HepG2 (cell line): ENCODE measurements around the gene SERTAD4. TPM values are rescaled to one million over a fixed set of nuclear protein-coding genes. Genes with fewer than 3 reads are reported as not detected.

Source experiments
- ATAC-seq: fragments of 200-7000 bp; cut with Tn5 transposase; 3 replicates; pipeline ENCODE4 v1.9.1; 2020; ENCODE audit warnings: mild to moderate bottlenecking, moderate library complexity
- BruUV-seq: library from RNA; stranded (reverse); fragments of 400-500 nt; replicated peaks from 2 replicates; lab custom pipeline; 2021; lab: Mats Ljungman, UMichigan
- CTCF ChIA-PET: fragments of 300-600 bp; formaldehyde crosslinking; extraction: SDS; loops from one replicate; lab custom pipeline; 2021; ENCODE audit warnings: low total read pairs, inconsistent platforms, low intra/inter-chr PET ratio; lab: Yijun Ruan, JAX
- POLR2A ChIA-PET: fragments of 350-600 bp; sonication (Branson Sonifier 250); formaldehyde crosslinking; loops from one replicate; lab custom pipeline; 2020; ENCODE audit warnings: antibody characterized with exemption, inconsistent platforms; lab: Yijun Ruan, JAX
- DNase-seq: peaks from one replicate; pipeline ENCODE4 v3.0.0-alpha.2; 2015; ENCODE audit warnings: low spot score
- FAIRE-seq: peaks from 3 replicates; lab custom pipeline; 2011; peaks lifted over from hg19 to GRCh38; lab: Jason Lieb, UNC
- H2AFZ ChIP-seq: one replicate; pipeline ENCODE4 v1.6.1; 2011; ENCODE audit warnings: low read length, inconsistent platforms
- H3K27ac ChIP-seq: fragments of 300-600 bp; 3 replicates; pipeline ENCODE4 v1.8.0; 2011; ENCODE audit warnings: mixed run types, mild to moderate bottlenecking, mixed read lengths, low read length, inconsistent platforms; ENCODE audit not compliant: insufficient read depth; ENCODE audit errors: extremely low read length
- H3K27me3 ChIP-seq, 2 experiments: fragments of 200-600 bp in 1 of 2; 2 replicates in 1 of 2; 3 replicates in 1 of 2; pipeline versions ENCODE4 v1.6.0 to v1.8.0; 2011; ENCODE audit warnings: low read length in 2 of 2, mild to moderate bottlenecking in 2 of 2, moderate library complexity in 2 of 2, inconsistent platforms in 1 of 2; ENCODE audit not compliant: insufficient read depth in 2 of 2, control insufficient read depth in 1 of 2
- H3K36me3 ChIP-seq, 2 experiments: fragments of 200-600 bp in 1 of 2; replicated peaks in 1 of 2; 2 replicates in 1 of 2; 3 replicates in 1 of 2; pipeline versions ENCODE4 v1.5.1 to v1.8.0; 2011; ENCODE audit warnings: low read length in 2 of 2, inconsistent platforms in 1 of 2; ENCODE audit not compliant: insufficient read depth in 2 of 2, control insufficient read depth in 1 of 2
- H3K4me1 ChIP-seq: 2 replicates; pipeline ENCODE4 v1.5.1; 2012; ENCODE audit warnings: low read length, inconsistent platforms; ENCODE audit not compliant: insufficient read depth
- H3K4me2 ChIP-seq: 2 replicates; pipeline ENCODE4 v1.6.0; 2011; ENCODE audit warnings: low read depth, low read length, inconsistent platforms
- H3K4me3 ChIP-seq, 3 experiments: fragments of 200-600 bp in 1 of 3; sonication (generic), shearing (Covaris generic) in 1 of 3; replicated peaks in 1 of 3; 2 replicates each; pipeline ENCODE4 v1.5.1; 2011 to 2016; ENCODE audit warnings: low read length in 3 of 3, inconsistent platforms in 2 of 3, low read depth in 2 of 3, mild to moderate bottlenecking in 2 of 3, control low read depth in 1 of 3, mixed read lengths in 1 of 3; ENCODE audit not compliant: insufficient read depth in 1 of 3
- H3K79me2 ChIP-seq: one replicate; pipeline ENCODE4 v1.6.1; 2011; ENCODE audit warnings: low read length, inconsistent platforms; ENCODE audit not compliant: insufficient read depth
- H3K9ac ChIP-seq: 2 replicates; pipeline ENCODE4 v1.6.0; 2011; ENCODE audit warnings: mild to moderate bottlenecking, low read depth, low read length, inconsistent platforms; ENCODE audit not compliant: insufficient read depth
- H3K9me3 ChIP-seq: 2 replicates; pipeline ENCODE4 v1.5.1; 2012; ENCODE audit warnings: mild to moderate bottlenecking, low read length
- H4K20me1 ChIP-seq: 2 replicates; pipeline ENCODE4 v1.6.0; 2011; ENCODE audit warnings: inconsistent platforms, mild to moderate bottlenecking, low read length, moderate library complexity; ENCODE audit not compliant: insufficient read depth
- BRCA1 ChIP-seq: sonication (generic); formaldehyde crosslinking; IDR thresholded peaks from 2 replicates; pipeline ENCODE4 v1.4.0; 2020; ENCODE audit warnings: missing genetic modification reagents
- CHD2 ChIP-seq: IDR thresholded peaks from 2 replicates; pipeline ENCODE4 v1.6.1; 2011; ENCODE audit warnings: low read depth, low read length, improper control_type of control experiment
- FOSL1 ChIP-seq: sonication (generic); formaldehyde crosslinking; IDR thresholded peaks from 2 replicates; pipeline ENCODE4 v1.9.0; 2021; ENCODE audit warnings: missing genetic modification reagents, borderline replicate concordance
- MZF1 ChIP-seq: sonication (generic); formaldehyde crosslinking; IDR thresholded peaks from 2 replicates; pipeline ENCODE4 v1.8.1; 2023; ENCODE audit warnings: mild to moderate bottlenecking, missing genetic modification reagents, borderline replicate concordance
- NBN ChIP-seq: fragments of 450-650 bp; conservative IDR thresholded peaks from 2 replicates; pipeline ENCODE4 v1.6.1; 2017
- NR1H2 ChIP-seq: sonication (generic); formaldehyde crosslinking; IDR thresholded peaks from 2 replicates; pipeline ENCODE4 v1.8.1; 2022; ENCODE audit warnings: low read depth, missing genetic modification reagents, borderline replicate concordance
- PREB ChIP-seq: sonication (generic); formaldehyde crosslinking; IDR thresholded peaks from 2 replicates; pipeline ENCODE4 v1.4.0; 2020; ENCODE audit warnings: missing genetic modification reagents
- RXRB ChIP-seq: IDR thresholded peaks from 2 replicates; pipeline ENCODE4 v1.6.1; 2016; ENCODE audit warnings: borderline replicate concordance, missing genetic modification reagents, missing compliant biosample characterization
- ZNF614 ChIP-seq: IDR thresholded peaks from 2 replicates; pipeline ENCODE4 v1.6.1; 2018; ENCODE audit warnings: missing biosample characterization, missing genetic modification reagents, inconsistent platforms, borderline replicate concordance
- WGBS: methylation state at CpG from one replicate; pipeline ENCODE4 v1.1.6; 2017; ENCODE audit warnings: low lambda C conversion rate; 5-methylcytosine and 5-hydroxymethylcytosine counted together
- in situ Hi-C: cut with HindIII; loops from 2 replicates; pipeline ENCODE4 v1.10.0; 2017; ENCODE audit warnings: low pct_unique_long_range_greater_than_20kb; ENCODE audit not compliant: extremely low pct_ligation_motif_present
- intact Hi-C: fragments of 100-400 bp; cut with micrococcal nuclease; formaldehyde crosslinking; loops from one replicate; pipeline ENCODE4 v1.10.0; 2022; ENCODE audit not compliant: unreplicated experiment
- polyA plus RNA-seq, 8 experiments: library from polyadenylated mRNA; depleted of rRNA in 3 of 8; stranded (reverse) in 7 of 8; unstranded in 1 of 8; fragments of >200 nt; fragmentation: Illumina TruSeq in 4 of 8; extraction: Trizol in 4 of 8; gene quantifications; 2 replicates each; pipeline versions ENCODE4 v1.2.1 to v1.2.3, GENCODE V29; 2011 to 2016; ENCODE audit warnings: low read depth in 4 of 8, missing spikeins in 1 of 8, mixed read lengths in 1 of 8; ENCODE audit not compliant: insufficient read depth in 1 of 8
- total RNA-seq, 5 experiments: library from RNA; depleted of rRNA; stranded (reverse); fragments of >200 nt; fragmentation: Illumina TruSeq; extraction: Trizol; gene quantifications; 2 replicates each; pipeline ENCODE4 v1.2.3, GENCODE V29; 2016; ENCODE audit warnings: low read depth in 1 of 5

Gene SERTAD4
- total and polyA plus RNA-seq, 2 of the 13 experiments (the other 11 are each of a cell fraction or from before 2014, with no cell fraction given), result not detected

- ChIA-PET POLR2A (no interaction called here), CTCF (no interaction called here)
- in situ Hi-C loops (no loop called here), intact Hi-C loops (no loop called here)
- Histone ChIP-seq H3K4me1 (no peaks in the 10 kb centered on the region), H3K36me3 (no peaks in the 10 kb centered on the region), H3K27ac (no peak overlapping the region), H3K27me3 (no peaks in the 10 kb centered on the region), H3K4me2 (no peak overlapping the region), H3K9ac (no peak overlapping the region), H2AFZ (no peak overlapping the region), H4K20me1 (no peaks in the 10 kb centered on the region), H3K4me3 (no peak overlapping the region), H3K79me2 (no peaks in the 10 kb centered on the region), H3K9me3 (no peaks in the 10 kb centered on the region)
- TF ChIP-seq CHD2 (no peak), NBN (no peak), NR1H2 (CRISPR knock-in tag) (no peak), PREB (CRISPR knock-in tag) (no peak), FOSL1 (CRISPR knock-in tag) (no peak), MZF1 (no peak), RXRB (CRISPR knock-in tag) (no peak), ZNF614 (no peak), BRCA1 (no peak)
- FAIRE-seq (no peak), DNase-seq (no peak), ATAC-seq (no peak)
- no TSS peak for BruUV-seq
- WGBS, result 36% methylated on average over 4 of the region's 4 CpGs
Observed at GRCh38 chr1:210214573-210215409, 17.8 kb upstream of the SERTAD4 start.
